Endothelial cell of umbilical vein (primary cell): Measurements from ENCODE around the gene EDN2. TPM values are rescaled to one million over a fixed set of nuclear protein-coding genes. Genes with fewer than 3 reads are reported as not detected.

Experiments used
- BruUV-seq: library from RNA; stranded (reverse); fragments of 400-500 nt; replicated peaks from 2 replicates; lab custom pipeline; 2021; lab: Mats Ljungman, UMichigan
- CTCF ChIA-PET: fragments of 300-600, 350-600 bp; sonication (Branson Sonifier 250); formaldehyde crosslinking; loops from one replicate; lab custom pipeline; 2021; ENCODE audit warnings: antibody characterized with exemption, inconsistent platforms; lab: Charles Lee
- POLR2A ChIA-PET: fragments of 300-600, 350-600 bp; sonication (Branson Sonifier 250); formaldehyde crosslinking; loops from one replicate; lab custom pipeline; 2021; ENCODE audit warnings: antibody characterized with exemption, inconsistent platforms; lab: Charles Lee
- DNase-seq: peaks from one replicate; pipeline ENCODE4 v3.0.0-alpha.2; 2011; ENCODE audit warnings: low read depth, low spot score
- FAIRE-seq: peaks from 2 replicates; lab custom pipeline; 2011; peaks lifted over from hg19 to GRCh38; lab: Jason Lieb, UNC
- H2AFZ ChIP-seq: 2 replicates; pipeline ENCODE4 v1.6.0; 2012; ENCODE audit warnings: low read depth, low read length, control low read depth, inconsistent platforms
- H3K27ac ChIP-seq: 2 replicates; pipeline ENCODE4 v1.5.1; 2011; ENCODE audit warnings: low read depth, mild to moderate bottlenecking, control low read depth, low read length, moderate library complexity; ENCODE audit not compliant: insufficient read depth
- H3K27me3 ChIP-seq, 2 experiments: 2 replicates each; pipeline versions ENCODE4 v1.6.0 to v1.6.1; 2011; ENCODE audit warnings: low read length in 2 of 2, mixed read lengths in 1 of 2; ENCODE audit not compliant: control insufficient read depth in 2 of 2, insufficient read depth in 2 of 2
- H3K36me3 ChIP-seq, 2 experiments: 2 replicates in 1 of 2; 3 replicates in 1 of 2; pipeline ENCODE4 v1.5.1; 2011; ENCODE audit warnings: low read length in 2 of 2, mild to moderate bottlenecking in 1 of 2, moderate library complexity in 1 of 2; ENCODE audit not compliant: control insufficient read depth in 2 of 2, insufficient read depth in 2 of 2; ENCODE audit errors: extremely low read depth in 1 of 2
- H3K4me1 ChIP-seq: 3 replicates; pipeline ENCODE4 v1.5.1; 2011; ENCODE audit warnings: mild to moderate bottlenecking, low read length; ENCODE audit not compliant: control insufficient read depth, insufficient read depth; ENCODE audit errors: extremely low read depth
- H3K4me2 ChIP-seq: 2 replicates; pipeline ENCODE4 v1.6.1; 2011; ENCODE audit warnings: low read length, control low read depth, mixed read lengths; ENCODE audit not compliant: insufficient read depth
- H3K4me3 ChIP-seq, 3 experiments: fragments of 200-600 bp in 1 of 3; sonication (generic), shearing (Covaris generic) in 1 of 3; replicated peaks in 1 of 3; 2 replicates each; pipeline ENCODE4 v1.5.1; 2011 to 2016; ENCODE audit warnings: control low read depth in 3 of 3, low read length in 3 of 3, mild to moderate bottlenecking in 2 of 3, inconsistent platforms in 1 of 3, low read depth in 1 of 3, moderate library complexity in 1 of 3; ENCODE audit not compliant: insufficient read depth in 1 of 3
- H3K79me2 ChIP-seq: 2 replicates; pipeline ENCODE4 v1.6.0; 2012; ENCODE audit warnings: low read length, inconsistent platforms; ENCODE audit not compliant: control insufficient read depth, insufficient read depth
- H3K9ac ChIP-seq: replicated peaks from 2 replicates; pipeline ENCODE3; 2011; ENCODE audit warnings: low read length, control low read depth; ENCODE audit not compliant: insufficient read depth; ENCODE audit errors: extremely low read depth
- H3K9me1 ChIP-seq: replicated peaks from 3 replicates; pipeline ENCODE4 v1.6.0; 2011; ENCODE audit warnings: mild to moderate bottlenecking, low read length; ENCODE audit not compliant: control insufficient read depth, insufficient read depth; ENCODE audit errors: extremely low read depth
- H3K9me3 ChIP-seq: replicated peaks from 2 replicates; pipeline ENCODE4 v1.5.1; 2012; ENCODE audit warnings: low read length, inconsistent platforms; ENCODE audit not compliant: control insufficient read depth, insufficient read depth
- H4K20me1 ChIP-seq: replicated peaks from 2 replicates; pipeline ENCODE3; 2011; ENCODE audit warnings: mild to moderate bottlenecking, low read length; ENCODE audit not compliant: control insufficient read depth, insufficient read depth; ENCODE audit errors: extremely low read depth
- EZH2 ChIP-seq: IDR thresholded peaks from 2 replicates; pipeline ENCODE4 v1.6.1; 2012; ENCODE audit warnings: borderline replicate concordance, low read depth, mild to moderate bottlenecking, moderate library complexity, low read length, inconsistent platforms; ENCODE audit not compliant: severe bottlenecking
- FOS ChIP-seq: IDR thresholded peaks from 2 replicates; pipeline ENCODE4 v1.6.1; 2011; ENCODE audit warnings: mild to moderate bottlenecking, low read length, moderate library complexity, borderline replicate concordance; ENCODE audit not compliant: insufficient read depth
- GATA2 ChIP-seq: IDR thresholded peaks from 2 replicates; pipeline ENCODE4 v1.7.0; 2011; ENCODE audit warnings: low read depth, mild to moderate bottlenecking, moderate library complexity, mixed read lengths, low read length; ENCODE audit not compliant: insufficient read length, insufficient read depth
- JUN ChIP-seq: IDR thresholded peaks from 2 replicates; pipeline ENCODE4 v1.6.1; 2011; ENCODE audit warnings: borderline replicate concordance, low read depth; ENCODE audit not compliant: insufficient read length, insufficient read depth
- MYC ChIP-seq: IDR thresholded peaks from one replicate; pipeline ENCODE4 v1.6.1; 2011; ENCODE audit warnings: mild to moderate bottlenecking, low read depth, low read length
- POLR2A ChIP-seq: IDR thresholded peaks from 2 replicates; pipeline ENCODE4 v1.6.1; 2012; ENCODE audit warnings: low read depth, mild to moderate bottlenecking, control low read depth, low read length
- POLR2AphosphoS5 ChIP-seq: IDR thresholded peaks from 2 replicates; pipeline ENCODE4 v1.6.1; 2012; ENCODE audit warnings: low read depth, mild to moderate bottlenecking, control low read depth, low read length, moderate library complexity; ENCODE audit not compliant: insufficient read depth
- dilution Hi-C: fragments of 300-500 bp; cut with MboI; formaldehyde crosslinking; loops from one replicate; pipeline ENCODE4 v1.15.0; 2019; ENCODE audit warnings: low sequenced_read_pairs; ENCODE audit not compliant: extremely low pct_ligation_motif_present
- intact Hi-C: fragments of 100-400 bp; cut with micrococcal nuclease; formaldehyde crosslinking; loops from one replicate; pipeline ENCODE4 v1.10.0; 2022
- polyA plus RNA-seq, 4 experiments: library from polyadenylated mRNA; depleted of rRNA in 3 of 4; stranded (reverse) in 3 of 4; unstranded in 1 of 4; fragments of >200 nt; gene quantifications; 2 replicates each; pipeline versions ENCODE4 v1.2.1 to v1.2.3, GENCODE V29; 2011 to 2012; ENCODE audit warnings: missing spikeins in 1 of 4
- total RNA-seq: library from RNA; stranded (reverse); gene quantifications from 2 replicates; pipeline ENCODE4 v1.2.3, GENCODE V29; 2021
- TF ChIP-seq, protein P1 (sequence below), 2 donors: IDR thresholded peaks; 1 replicate in 1 of 2; 2 replicates in 1 of 2; pipeline ENCODE4 v1.5.1; 2011; ENCODE audit warnings: low read length in 2 of 2, mild to moderate bottlenecking in 2 of 2, moderate library complexity in 2 of 2, control low read depth in 1 of 2, inconsistent platforms in 1 of 2, low read depth in 1 of 2; ENCODE audit not compliant: insufficient read depth in 1 of 2; ENCODE audit errors: extremely low read depth in 1 of 2
- TF ChIP-seq, protein P2 (sequence below): IDR thresholded peaks from 2 replicates; pipeline ENCODE4 v1.6.1; 2011; ENCODE audit not compliant: insufficient read depth, insufficient read length

The EDN2 gene
- total and polyA plus RNA-seq, 2 donors (not counting 3 experiments of a cell fraction or from before 2014, with no cell fraction given): not detected

DNA sequence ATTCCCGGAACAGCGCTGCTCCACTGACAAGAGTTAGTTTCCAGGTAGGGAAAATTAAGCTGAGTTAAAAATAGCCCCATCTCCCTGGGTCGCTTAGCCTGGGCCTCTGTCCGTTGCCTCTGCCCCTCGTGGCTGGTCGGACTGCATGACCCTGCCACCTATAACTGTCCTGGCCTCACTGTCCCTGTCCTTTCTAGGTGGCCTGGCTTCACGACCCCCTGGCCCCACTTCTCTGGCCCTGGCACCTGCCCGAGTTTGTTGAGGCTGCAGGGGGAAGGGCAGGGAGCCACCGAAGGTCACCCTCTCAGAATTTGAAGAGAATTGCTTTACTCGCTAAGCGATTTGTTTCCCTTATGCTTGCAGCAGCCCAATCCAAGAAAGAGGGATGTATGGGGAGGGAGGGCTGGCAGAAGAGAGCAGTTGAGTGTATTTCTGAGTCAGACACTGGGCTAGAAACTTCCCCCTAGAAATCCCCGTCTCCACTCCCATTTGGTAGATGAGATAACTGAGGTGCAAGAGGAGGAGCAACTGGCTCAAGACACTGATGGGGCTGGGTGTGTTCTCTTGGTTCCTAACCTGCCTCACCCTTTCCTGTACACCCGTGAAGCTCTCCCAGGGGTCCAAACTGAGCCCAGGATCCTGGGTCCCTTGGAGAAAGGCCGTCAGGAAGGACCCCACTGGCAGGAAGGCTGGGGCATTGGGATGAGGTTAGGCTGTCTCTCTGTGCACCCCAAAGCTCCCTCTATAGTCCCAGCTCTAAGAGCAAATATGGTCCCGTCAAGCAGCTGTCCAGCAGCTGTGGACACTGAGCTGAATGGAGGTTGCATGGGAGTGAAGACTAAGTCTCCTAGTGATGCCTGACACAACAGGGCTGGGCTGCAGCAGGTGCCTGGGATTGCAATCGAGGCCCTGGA, 2.9 kb upstream of the EDN2 start:
- Histone ChIP-seq H3K4me1 (peaks cover 17% of the 10 kb centered on the region), H3K27me3 (peaks cover 0 to 4% of the 10 kb centered on the region in 2 experiments), H4K20me1 (no peaks in the 10 kb centered on the region), H3K79me2 (no peaks in the 10 kb centered on the region), H3K4me2 (no peak overlapping the region), H3K9me1 (no peaks in the 10 kb centered on the region), H3K9me3 (no peaks in the 10 kb centered on the region), H2AFZ (no peak overlapping the region), H3K36me3 (no peaks in the 10 kb centered on the region), H3K4me3 (no peak overlapping the region), H3K9ac (no peak overlapping the region), H3K27ac (no peak overlapping the region)
- POLR2A ChIA-PET: no interaction called here
- FAIRE-seq: no peak
- intact Hi-C loops (no loop called here), dilution Hi-C loops (no loop called here)
- no TSS peak for BruUV-seq
- DNase-seq: no peak
- TF ChIP-seq EZH2: no peak
- TF ChIP-seq MYC: no peak
- TF ChIP-seq POLR2AphosphoS5: no peak
- no peak for TF ChIP-seq JUN
- TF ChIP-seq, protein P1, sequence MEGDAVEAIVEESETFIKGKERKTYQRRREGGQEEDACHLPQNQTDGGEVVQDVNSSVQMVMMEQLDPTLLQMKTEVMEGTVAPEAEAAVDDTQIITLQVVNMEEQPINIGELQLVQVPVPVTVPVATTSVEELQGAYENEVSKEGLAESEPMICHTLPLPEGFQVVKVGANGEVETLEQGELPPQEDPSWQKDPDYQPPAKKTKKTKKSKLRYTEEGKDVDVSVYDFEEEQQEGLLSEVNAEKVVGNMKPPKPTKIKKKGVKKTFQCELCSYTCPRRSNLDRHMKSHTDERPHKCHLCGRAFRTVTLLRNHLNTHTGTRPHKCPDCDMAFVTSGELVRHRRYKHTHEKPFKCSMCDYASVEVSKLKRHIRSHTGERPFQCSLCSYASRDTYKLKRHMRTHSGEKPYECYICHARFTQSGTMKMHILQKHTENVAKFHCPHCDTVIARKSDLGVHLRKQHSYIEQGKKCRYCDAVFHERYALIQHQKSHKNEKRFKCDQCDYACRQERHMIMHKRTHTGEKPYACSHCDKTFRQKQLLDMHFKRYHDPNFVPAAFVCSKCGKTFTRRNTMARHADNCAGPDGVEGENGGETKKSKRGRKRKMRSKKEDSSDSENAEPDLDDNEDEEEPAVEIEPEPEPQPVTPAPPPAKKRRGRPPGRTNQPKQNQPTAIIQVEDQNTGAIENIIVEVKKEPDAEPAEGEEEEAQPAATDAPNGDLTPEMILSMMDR (IDR thresholded peaks at IDR 0.05; ENCODE audit: extremely low read depth in 1 of 2, insufficient read depth in 1 of 2, low read depth in 1 of 2, low read length in 2 of 2): no peak
- TF ChIP-seq, protein P2, sequence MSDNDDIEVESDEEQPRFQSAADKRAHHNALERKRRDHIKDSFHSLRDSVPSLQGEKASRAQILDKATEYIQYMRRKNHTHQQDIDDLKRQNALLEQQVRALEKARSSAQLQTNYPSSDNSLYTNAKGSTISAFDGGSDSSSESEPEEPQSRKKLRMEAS: no peak
- no peak for TF ChIP-seq POLR2A
- TF ChIP-seq GATA2: no peak
- TF ChIP-seq FOS: no peak
- CTCF ChIA-PET: interaction anchor here (0.8 to 1.1 kb wide), 2 partner anchors 11 to 29 kb away, joined by 3 to 5 read pairs; no protein-coding TSS in a partner anchor
